Endothelial cell of umbilical vein (primary cell): ENCODE measurements around the gene SLC8A1.

Experiments used
- CTCF ChIP-seq, 2 donors: IDR thresholded peaks; 1 replicate in 1 of 2; 2 replicates in 1 of 2; pipeline ENCODE4 v1.5.1; 2011; ENCODE audit warnings: low read length in 2 of 2, mild to moderate bottlenecking in 2 of 2, moderate library complexity in 2 of 2, control low read depth in 1 of 2, inconsistent platforms in 1 of 2, low read depth in 1 of 2; ENCODE audit not compliant: insufficient read depth in 1 of 2; ENCODE audit errors: extremely low read depth in 1 of 2
- MAX ChIP-seq: IDR thresholded peaks from 2 replicates; pipeline ENCODE4 v1.6.1; 2011; ENCODE audit not compliant: insufficient read depth, insufficient read length
- MYC ChIP-seq: IDR thresholded peaks from one replicate; pipeline ENCODE4 v1.6.1; 2011; ENCODE audit warnings: mild to moderate bottlenecking, low read depth, low read length
- POLR2A ChIP-seq: IDR thresholded peaks from 2 replicates; pipeline ENCODE4 v1.6.1; 2012; ENCODE audit warnings: low read depth, mild to moderate bottlenecking, control low read depth, low read length
- POLR2AphosphoS5 ChIP-seq: IDR thresholded peaks from 2 replicates; pipeline ENCODE4 v1.6.1; 2012; ENCODE audit warnings: low read depth, mild to moderate bottlenecking, control low read depth, low read length, moderate library complexity; ENCODE audit not compliant: insufficient read depth

- TF ChIP-seq MYC (no peak), CTCF (IDR thresholded peaks at IDR 0.05; ENCODE audit: extremely low read depth in 1 of 2, insufficient read depth in 1 of 2, low read depth in 1 of 2, low read length in 2 of 2) (no peak), POLR2AphosphoS5 (no peak), MAX (no peak), POLR2A (no peak)
Observed at GRCh38 chr2:40499437-40499836, 47.5 kb upstream of the SLC8A1 start.
